Upper lobe of left lung (tissue), 4 donors: ENCODE measurements around the gene GPR34.

ENCODE experiments used
- CTCF ChIP-seq, 6 experiments: fragments of 450-650 bp in 4 of 6; fragments of 200-600 bp in 2 of 6; sonication (generic) in 2 of 6; IDR thresholded peaks; one replicate each; pipeline ENCODE4 v1.5.1; 2016 to 2019; ENCODE audit warnings: antibody characterized with exemption in 6 of 6
- EP300 ChIP-seq, 4 donors: sonication (generic); formaldehyde crosslinking; IDR thresholded peaks; one replicate each; pipeline ENCODE4 v1.5.1; 2017; ENCODE audit warnings: antibody characterized with exemption in 4 of 4, control low read depth in 2 of 4
- POLR2A ChIP-seq, 4 donors: fragments of 450-650 bp; IDR thresholded peaks; one replicate each; pipeline ENCODE4 v1.5.1; 2016 to 2017; ENCODE audit warnings: antibody characterized with exemption in 4 of 4, mild to moderate bottlenecking in 2 of 4
- POLR2AphosphoS5 ChIP-seq, 2 donors: sonication (generic); formaldehyde crosslinking; IDR thresholded peaks; one replicate each; pipeline ENCODE4 v1.5.1; 2017; ENCODE audit warnings: antibody characterized with exemption in 2 of 2

GRCh38 chrX:41721590-41721989 lies 32.8 kb downstream of the GPR34 start:
- TF ChIP-seq CTCF (IDR thresholded peaks at IDR 0.05) (no peak), POLR2A (IDR thresholded peaks at IDR 0.05) (no peak), POLR2AphosphoS5 (IDR thresholded peaks at IDR 0.05) (no peak), EP300 (IDR thresholded peaks at IDR 0.05) (no peak)
